ENCODE measurements around the gene PLCXD1.
"Not testable (repeated sequence)": the region's sequence is repeated elsewhere in the genome, so short reads cannot be mapped to it uniquely, and the experiment has no call there.

PLCXD1 gene

GRCh38 chrX:318068-318738, 37.0 kb downstream of the PLCXD1 start:
- Histone ChIP-seq H3K27ac (ENCODE audit: insufficient read depth, low read depth, low read length, poor library complexity, severe bottlenecking) (peak overlapping the region; percentile 88), H3K36me3 (ENCODE audit: control insufficient read depth, insufficient read depth, low read length) (peaks cover 13% of the 10 kb centered on the region), H3K4me3 (ENCODE audit: insufficient read depth, low read depth, low read length) (peak overlapping the region; percentile 78), H3K27me3 (ENCODE audit: control insufficient read depth, insufficient read depth, low read length, poor library complexity, severe bottlenecking) (no peaks in the 10 kb centered on the region), H3K9me3 (ENCODE audit: control insufficient read depth, low read length) (no peaks in the 10 kb centered on the region), H3K4me1 (ENCODE audit: control insufficient read depth, insufficient read depth, low read length) (peaks cover 9% of the 10 kb centered on the region)
- WGBS, 2 experiments: 0 to 1% methylated on average over 61 of the region's 61 CpGs

GRCh38 chrX:318739-319578, 37.8 kb downstream of the PLCXD1 start, which contains the start of gene GTPBP6:
Gene GTPBP6 (minus strand): TSS chrX:318796. CDS start chrX:318787, 9 bp downstream.
- peak within 1 kb of the TSS; percentile 88 for H3K27ac ChIP-seq (ENCODE audit: insufficient read depth, low read depth, low read length, poor library complexity, severe bottlenecking)
- H3K9me3 ChIP-seq (ENCODE audit: control insufficient read depth, low read length): no peaks in the 10 kb centered on the region
- 0% methylated on average over 97 of the region's 97 CpGs for WGBS, 2 experiments
- H3K27me3 ChIP-seq (ENCODE audit: control insufficient read depth, insufficient read depth, low read length, poor library complexity, severe bottlenecking): no peaks in the 10 kb centered on the region
- H3K4me1 ChIP-seq (ENCODE audit: control insufficient read depth, insufficient read depth, low read length): peaks cover 9% of the 10 kb centered on the region
- peaks cover 5% of the 10 kb centered on the region for H3K36me3 ChIP-seq (ENCODE audit: control insufficient read depth, insufficient read depth, low read length)
- H3K4me3 ChIP-seq (ENCODE audit: insufficient read depth, low read depth, low read length): peak within 1 kb of the TSS; percentile 78

- Histone ChIP-seq H3K9me3 (ENCODE audit: control insufficient read depth, low read length) (no peaks in the 10 kb centered on the region), H3K4me3 (ENCODE audit: insufficient read depth, low read depth, low read length) (peak overlapping the region; percentile 78), H3K36me3 (ENCODE audit: control insufficient read depth, insufficient read depth, low read length) (peaks cover 3% of the 10 kb centered on the region), H3K27ac (ENCODE audit: insufficient read depth, low read depth, low read length, poor library complexity, severe bottlenecking) (peak overlapping the region; percentile 55), H3K4me1 (ENCODE audit: control insufficient read depth, insufficient read depth, low read length) (peaks cover 9% of the 10 kb centered on the region), H3K27me3 (ENCODE audit: control insufficient read depth, insufficient read depth, low read length, poor library complexity, severe bottlenecking) (no peaks in the 10 kb centered on the region)
- 2% methylated on average over 41 of the region's 41 CpGs for WGBS, 2 experiments
These were observed 38.5 kb downstream of the PLCXD1 start for GRCh38 chrX:319579-320125.

GRCh38 chrX:320126-320783, 39.1 kb downstream of the PLCXD1 start:
- no peaks in the 10 kb centered on the region for H3K27me3 ChIP-seq (ENCODE audit: control insufficient read depth, insufficient read depth, low read length, poor library complexity, severe bottlenecking)
- H3K27ac ChIP-seq (ENCODE audit: insufficient read depth, low read depth, low read length, poor library complexity, severe bottlenecking): no peak overlapping the region
- H3K9me3 ChIP-seq (ENCODE audit: control insufficient read depth, low read length): no peaks in the 10 kb centered on the region
- peak overlapping the region; percentile 78 for H3K4me3 ChIP-seq (ENCODE audit: insufficient read depth, low read depth, low read length)
- H3K36me3 ChIP-seq (ENCODE audit: control insufficient read depth, insufficient read depth, low read length): peaks cover 3% of the 10 kb centered on the region
- H3K4me1 ChIP-seq (ENCODE audit: control insufficient read depth, insufficient read depth, low read length): peaks cover 9% of the 10 kb centered on the region
- WGBS, 2 experiments: 17 to 20% methylated on average over 24 of the region's 24 CpGs

GRCh38 chrX:323721-324628, 42.8 kb downstream of the PLCXD1 start:
- H3K9me3 ChIP-seq (ENCODE audit: control insufficient read depth, low read length): no peaks in the 10 kb centered on the region
- no peak overlapping the region for H3K4me3 ChIP-seq (ENCODE audit: insufficient read depth, low read depth, low read length)
- peaks cover 9% of the 10 kb centered on the region for H3K4me1 ChIP-seq (ENCODE audit: control insufficient read depth, insufficient read depth, low read length)
- no peaks in the 10 kb centered on the region for H3K36me3 ChIP-seq (ENCODE audit: control insufficient read depth, insufficient read depth, low read length)
- H3K27me3 ChIP-seq (ENCODE audit: control insufficient read depth, insufficient read depth, low read length, poor library complexity, severe bottlenecking): no peaks in the 10 kb centered on the region
- peak overlapping the region; percentile 16 for H3K27ac ChIP-seq (ENCODE audit: insufficient read depth, low read depth, low read length, poor library complexity, severe bottlenecking)
- WGBS, 2 experiments: 50 to 53% methylated on average over 38 of the region's 38 CpGs

- H3K4me1 ChIP-seq (ENCODE audit: control insufficient read depth, insufficient read depth, low read length); H3K27me3 ChIP-seq (ENCODE audit: control insufficient read depth, insufficient read depth, low read length, poor library complexity, severe bottlenecking); H3K9me3 ChIP-seq (ENCODE audit: control insufficient read depth, low read length); H3K27ac ChIP-seq (ENCODE audit: insufficient read depth, low read depth, low read length, poor library complexity, severe bottlenecking); H3K4me3 ChIP-seq (ENCODE audit: insufficient read depth, low read depth, low read length); H3K36me3 ChIP-seq (ENCODE audit: control insufficient read depth, insufficient read depth, low read length): not testable (repeated sequence)
- WGBS, 2 experiments: 88 to 90% methylated on average over 14 of the region's 14 CpGs
These were observed 43.5 kb downstream of the PLCXD1 start for GRCh38 chrX:324664-325063.

- H3K36me3 ChIP-seq (ENCODE audit: control insufficient read depth, insufficient read depth, low read length): no peaks in the 10 kb centered on the region
- no peak overlapping the region for H3K27ac ChIP-seq (ENCODE audit: insufficient read depth, low read depth, low read length, poor library complexity, severe bottlenecking)
- no peaks in the 10 kb centered on the region for H3K9me3 ChIP-seq (ENCODE audit: control insufficient read depth, low read length)
- no peaks in the 10 kb centered on the region for H3K4me1 ChIP-seq (ENCODE audit: control insufficient read depth, insufficient read depth, low read length)
- no peak overlapping the region for H3K4me3 ChIP-seq (ENCODE audit: insufficient read depth, low read depth, low read length)
- H3K27me3 ChIP-seq (ENCODE audit: control insufficient read depth, insufficient read depth, low read length, poor library complexity, severe bottlenecking): no peaks in the 10 kb centered on the region
- WGBS, 2 experiments: 90 to 92% methylated on average over 33 of the region's 33 CpGs
These were observed 46.5 kb downstream of the PLCXD1 start for GRCh38 chrX:327660-328126.

GRCh38 chrX:329291-329910, 48.2 kb downstream of the PLCXD1 start:
- Histone ChIP-seq H3K36me3 (ENCODE audit: control insufficient read depth, insufficient read depth, low read length) (peaks cover 4% of the 10 kb centered on the region), H3K27me3 (ENCODE audit: control insufficient read depth, insufficient read depth, low read length, poor library complexity, severe bottlenecking) (no peaks in the 10 kb centered on the region), H3K4me1 (ENCODE audit: control insufficient read depth, insufficient read depth, low read length) (no peaks in the 10 kb centered on the region), H3K9me3 (ENCODE audit: control insufficient read depth, low read length) (no peaks in the 10 kb centered on the region), H3K4me3 (ENCODE audit: insufficient read depth, low read depth, low read length) (no peak overlapping the region), H3K27ac (ENCODE audit: insufficient read depth, low read depth, low read length, poor library complexity, severe bottlenecking) (no peak overlapping the region)
- WGBS, 2 experiments: 91 to 92% methylated on average over 18 to 19 of the region's 23 CpGs

GRCh38 chrX:330141-330725, 49.1 kb downstream of the PLCXD1 start:
- not testable (repeated sequence) for H3K27ac ChIP-seq (ENCODE audit: insufficient read depth, low read depth, low read length, poor library complexity, severe bottlenecking); H3K27me3 ChIP-seq (ENCODE audit: control insufficient read depth, insufficient read depth, low read length, poor library complexity, severe bottlenecking); H3K36me3 ChIP-seq (ENCODE audit: control insufficient read depth, insufficient read depth, low read length); H3K9me3 ChIP-seq (ENCODE audit: control insufficient read depth, low read length); H3K4me3 ChIP-seq (ENCODE audit: insufficient read depth, low read depth, low read length); H3K4me1 ChIP-seq (ENCODE audit: control insufficient read depth, insufficient read depth, low read length)
- WGBS, 2 experiments: 92% methylated on average over 29 of the region's 29 CpGs

Data from ectodermal cell (in vitro differentiated cells).